GM21619 (cell line): ENCODE data around the gene IFNAR1.
A peak's percentile ranks its signal among the peaks of the same experiment; 100 is the strongest.
"Not testable (repeated sequence)": the region's sequence is repeated elsewhere in the genome, so short reads cannot be mapped to it uniquely, and the experiment has no call there.

Source experiments
- ATAC-seq: cut with Tn5 transposase; IDR thresholded peaks from one replicate; pipeline ENCODE4 v1.9.1; 2021; ENCODE audit not compliant: unreplicated experiment

The IFNAR1 gene

DNA sequence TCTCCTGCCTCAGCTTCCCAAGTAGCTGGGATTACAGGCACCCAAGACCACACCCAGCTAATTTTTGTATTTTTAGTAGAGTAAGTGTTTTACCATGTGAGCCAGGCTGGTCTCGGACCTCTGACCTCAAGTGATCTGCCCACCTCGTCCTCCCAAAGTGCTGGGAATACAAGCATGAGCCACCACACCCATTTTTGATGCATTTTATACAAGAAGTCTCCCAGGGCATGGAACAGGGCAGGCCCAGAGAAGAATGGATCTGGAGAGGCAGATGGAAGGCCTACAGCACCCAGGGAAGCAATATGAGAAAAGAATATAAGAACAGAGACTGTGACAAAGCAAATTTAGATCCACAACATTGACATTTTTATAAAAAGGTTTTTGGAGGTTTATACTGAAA lies 18.8 kb upstream of the IFNAR1 start:
- no peak for ATAC-seq

DNA sequence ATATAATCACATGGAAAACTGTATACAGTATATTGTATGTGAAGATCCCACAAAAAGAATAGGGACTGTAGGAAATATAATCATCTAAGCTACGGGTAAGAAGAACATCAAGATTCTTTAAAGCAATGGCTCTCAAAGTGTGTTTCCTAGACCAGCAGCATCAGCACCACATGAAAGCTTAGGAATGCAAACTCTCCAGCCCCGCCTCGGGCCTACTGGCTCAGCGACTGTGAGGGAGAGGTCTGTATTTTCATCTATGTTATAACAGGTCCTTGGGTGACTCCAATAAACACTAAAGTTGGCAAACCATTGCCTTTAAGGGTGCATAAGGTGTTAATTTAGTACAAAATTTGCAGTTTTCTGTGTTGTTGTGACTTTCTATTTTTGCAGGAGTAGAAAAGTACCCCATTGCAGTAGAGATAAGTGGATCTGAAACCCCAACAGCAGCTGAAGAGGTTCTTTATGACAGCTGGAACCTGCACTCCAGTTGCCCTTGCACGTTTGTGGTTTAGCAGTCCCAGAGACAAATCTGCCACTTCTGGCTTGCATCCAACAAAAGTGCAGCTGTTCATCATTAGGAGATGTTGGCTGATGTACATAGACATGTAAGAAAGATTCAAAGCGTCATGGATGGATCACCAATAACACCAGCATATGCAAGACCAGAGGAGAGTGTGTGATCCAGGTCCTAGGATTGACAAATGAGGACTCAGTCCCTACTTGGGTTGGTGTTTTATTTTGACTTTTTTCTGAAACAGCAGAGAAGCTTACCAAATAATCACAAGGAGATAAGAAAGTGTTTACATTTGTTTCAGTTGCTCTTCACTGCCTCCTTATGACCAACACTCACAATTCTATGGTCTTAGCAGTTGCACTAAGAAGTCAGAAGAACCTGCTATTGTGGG lies 15.9 kb upstream of the IFNAR1 start:
- ATAC-seq: peak; percentile 75

DNA sequence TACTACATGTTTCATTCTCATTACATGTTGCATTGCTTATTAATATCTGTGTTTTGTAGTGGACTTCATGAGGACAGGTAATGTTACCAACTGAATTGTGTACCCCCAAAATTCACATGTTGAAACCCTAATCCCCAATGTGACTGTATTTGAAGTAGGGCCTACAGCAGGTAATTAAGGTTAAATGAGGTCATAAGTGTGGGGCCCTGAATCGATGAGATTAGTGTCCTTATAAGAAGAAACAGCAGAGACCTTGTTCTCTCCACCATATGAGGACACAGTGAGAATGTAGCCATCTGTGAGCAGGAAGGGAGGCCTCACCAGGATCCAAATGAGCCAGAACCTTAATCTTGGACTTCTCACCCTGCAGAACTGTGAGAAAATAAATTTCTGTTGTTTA lies 15.0 kb upstream of the IFNAR1 start:
- no peak for ATAC-seq

DNA sequence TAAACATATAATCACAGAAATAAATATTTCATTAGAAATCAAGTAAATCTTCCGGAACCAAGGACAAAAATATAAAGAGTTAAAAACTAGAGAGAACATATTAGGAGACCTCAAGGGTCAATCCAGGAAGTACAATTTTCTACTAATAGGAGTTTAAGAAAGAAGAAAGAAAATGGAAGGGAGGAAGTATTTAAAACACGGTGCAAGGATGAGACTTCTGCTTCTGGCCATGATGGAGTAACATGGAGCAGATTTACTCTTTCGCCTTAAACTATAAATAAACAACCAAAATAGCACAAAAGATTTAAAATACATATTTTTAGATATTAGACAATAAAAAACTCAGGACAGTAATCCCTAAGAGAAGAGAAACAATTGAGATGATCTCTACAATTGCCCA lies 12.6 kb upstream of the IFNAR1 start:
- no peak for ATAC-seq

DNA sequence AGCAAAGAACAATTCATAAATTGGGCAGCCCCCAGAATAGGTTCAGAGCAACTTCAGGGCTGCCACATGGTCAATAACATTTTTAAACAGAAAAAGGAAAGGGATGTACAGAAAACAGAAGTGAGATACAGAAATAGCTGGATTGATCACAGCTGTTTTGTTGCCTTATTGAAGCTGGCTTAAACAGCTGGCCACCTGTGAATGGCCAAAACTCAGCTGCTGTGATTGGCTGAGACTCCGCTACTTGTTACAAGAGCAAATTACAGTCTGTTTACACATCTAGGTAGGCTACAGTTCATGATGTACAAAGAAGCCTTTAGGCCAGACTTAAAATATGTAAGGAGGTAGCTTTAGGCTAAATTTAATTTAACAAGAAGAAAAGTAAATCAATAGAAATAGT lies 11.6 kb upstream of the IFNAR1 start:
- ATAC-seq: no peak

DNA sequence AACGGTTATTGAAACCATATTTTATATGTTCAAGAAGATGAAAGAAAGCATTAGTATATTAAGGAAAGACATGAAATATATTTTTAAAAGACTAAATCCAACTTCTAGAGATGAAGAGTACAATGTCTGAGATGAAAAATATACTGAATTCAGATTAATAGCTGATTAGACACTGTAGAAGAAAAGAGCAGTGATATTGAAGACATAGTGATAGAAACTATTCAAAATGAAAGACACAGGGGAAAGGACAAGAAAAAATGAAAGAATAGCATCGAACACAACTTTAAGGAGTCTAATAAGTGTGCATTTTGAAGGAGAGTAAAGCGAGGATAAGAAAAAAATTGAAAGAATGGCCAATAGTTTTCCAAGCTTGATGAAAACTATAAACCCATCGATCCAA lies 11.2 kb upstream of the IFNAR1 start:
- ATAC-seq: no peak

DNA sequence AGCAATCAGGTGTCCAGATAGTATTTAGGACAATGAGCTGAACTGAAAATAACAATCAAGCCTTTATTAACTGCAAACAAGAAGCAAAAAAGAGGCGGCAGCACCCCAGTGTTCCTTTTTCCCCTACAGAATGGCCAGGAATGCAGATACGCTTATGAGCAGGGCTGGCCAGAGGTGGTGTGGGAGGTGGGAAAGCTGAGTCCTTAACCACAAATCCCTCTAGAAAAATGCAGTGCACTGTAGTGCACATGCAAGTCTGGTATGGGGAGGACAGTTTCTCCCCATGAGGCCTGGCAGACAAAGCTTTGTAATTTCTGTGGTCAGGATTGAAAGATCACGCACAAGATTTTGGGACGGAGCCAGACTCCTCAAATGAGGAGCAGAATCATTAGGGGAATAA lies 10.7 kb upstream of the IFNAR1 start:
- ATAC-seq: no peak

DNA sequence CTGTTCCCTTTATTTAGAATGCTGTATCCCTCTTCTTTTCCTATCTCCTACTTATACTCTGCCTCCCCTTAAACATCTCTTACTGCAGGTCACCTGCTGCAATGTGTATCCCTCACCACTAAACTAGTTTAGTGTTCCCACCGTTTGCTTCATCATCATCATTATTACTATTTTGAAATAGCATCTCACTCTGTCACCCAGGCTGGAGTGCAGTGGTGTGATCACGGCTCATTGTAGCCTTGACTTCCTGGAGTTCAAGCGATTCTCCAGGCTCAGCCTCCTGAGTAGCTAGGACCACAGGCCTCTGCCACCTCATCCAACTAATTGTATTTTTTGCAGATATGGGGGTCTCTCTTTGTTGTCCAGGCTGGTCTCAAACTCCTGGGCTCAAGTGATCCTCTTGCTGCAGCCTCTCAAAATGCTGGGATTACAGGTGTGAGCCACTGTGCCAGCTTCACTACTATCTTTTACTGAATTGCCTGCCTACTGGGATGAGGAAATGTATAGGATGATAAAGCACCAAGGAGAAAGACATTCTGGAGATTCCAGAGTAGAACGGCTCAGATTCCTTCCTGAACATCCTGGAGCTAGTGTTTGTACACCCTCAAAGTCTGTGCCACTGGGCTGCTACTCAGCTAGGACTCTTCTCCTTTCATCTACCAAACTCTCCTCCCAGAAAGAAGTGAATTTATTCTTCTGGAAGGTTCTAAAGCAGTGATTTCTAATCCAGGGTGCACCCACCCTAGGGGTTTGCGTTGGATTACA lies 8.6 kb upstream of the IFNAR1 start:
- ATAC-seq: no peak

DNA sequence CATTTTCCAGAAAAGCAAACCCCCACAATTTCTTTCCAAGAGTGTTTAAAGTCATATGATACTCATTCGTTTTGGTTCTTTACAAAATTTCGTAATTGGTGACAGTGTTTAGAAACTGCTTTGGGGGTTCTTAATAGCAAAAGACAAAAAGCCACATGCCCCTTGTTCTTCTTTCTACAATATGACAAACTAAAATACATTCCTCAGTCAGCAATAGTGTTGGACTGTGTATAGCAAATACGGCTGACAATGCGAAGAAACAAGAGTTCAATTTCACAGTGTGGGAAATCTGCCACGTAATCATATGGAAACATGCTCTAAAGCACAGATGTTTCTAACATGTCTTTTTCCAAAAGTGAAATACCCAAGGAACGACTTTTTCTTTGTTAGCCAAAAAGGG lies 7.6 kb upstream of the IFNAR1 start:
- no peak for ATAC-seq

DNA sequence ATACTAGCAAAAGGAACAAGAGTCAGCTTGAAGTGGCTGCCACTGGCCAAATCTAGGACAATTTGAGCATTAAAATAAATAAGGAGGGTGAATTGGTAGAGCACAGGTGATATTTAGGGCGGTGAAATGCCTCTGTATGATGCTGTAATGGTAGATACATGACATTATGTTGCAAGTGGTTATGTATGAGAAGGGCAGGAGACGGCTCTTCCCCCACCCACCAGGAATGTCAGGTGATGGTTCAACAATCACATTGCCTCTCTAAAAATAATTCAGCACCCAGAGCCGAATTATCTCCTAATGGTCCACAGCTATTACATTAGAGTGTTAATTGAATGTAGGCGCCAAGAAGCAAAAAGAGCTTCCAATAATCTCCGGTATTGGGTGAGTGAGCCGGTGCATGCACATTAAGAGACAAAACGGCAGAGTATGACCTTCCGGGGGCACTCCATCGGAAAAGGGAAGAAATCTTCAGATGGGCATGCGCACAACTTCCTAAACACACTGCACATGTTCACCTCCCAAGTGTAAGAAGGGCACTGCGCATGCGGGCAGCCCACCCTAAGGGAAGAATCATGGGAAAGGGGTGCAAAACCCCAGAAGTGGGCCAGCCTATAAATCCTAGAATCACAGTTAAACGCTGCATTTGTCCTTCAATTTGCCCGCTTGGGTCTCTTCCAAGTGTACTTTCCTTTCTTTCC lies 6.8 kb upstream of the IFNAR1 start:
- ATAC-seq: no peak

DNA sequence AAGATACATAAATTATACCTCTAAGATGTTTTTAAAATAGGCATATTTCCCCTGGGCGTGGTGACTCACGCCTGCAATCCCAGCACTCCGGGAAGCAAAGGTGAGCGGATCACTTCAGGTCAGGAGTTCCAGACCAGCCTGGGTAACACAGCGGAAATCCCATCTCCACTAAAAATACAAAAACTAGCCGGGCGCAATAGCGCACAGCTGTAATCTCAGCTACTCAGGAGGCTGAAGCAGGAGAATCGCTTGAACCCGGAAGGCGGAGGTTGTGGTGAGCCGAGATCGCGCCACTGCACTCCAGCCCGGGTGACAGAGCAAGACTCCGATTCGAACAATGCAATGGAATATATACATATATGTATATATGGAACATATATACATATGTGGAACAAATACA lies 3.8 kb upstream of the IFNAR1 start:
- ATAC-seq: not testable (repeated sequence)

DNA sequence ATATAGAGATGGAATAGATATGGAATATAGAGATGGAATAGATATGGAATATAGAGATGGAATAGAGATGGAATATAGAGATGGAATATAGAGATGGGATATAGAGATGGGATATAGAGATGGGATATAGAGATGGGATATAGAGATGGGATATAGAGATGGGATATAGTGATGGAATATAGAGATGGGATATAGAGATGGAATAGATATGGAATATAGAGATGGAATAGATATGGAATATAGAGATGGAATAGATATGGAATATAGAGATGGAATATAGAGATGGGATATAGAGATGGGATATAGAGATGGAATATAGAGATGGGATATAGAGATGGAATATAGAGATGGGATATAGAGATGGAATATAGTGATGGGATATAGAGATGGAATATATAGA lies 1.2 kb upstream of the IFNAR1 start:
- ATAC-seq: not testable (repeated sequence)

DNA sequence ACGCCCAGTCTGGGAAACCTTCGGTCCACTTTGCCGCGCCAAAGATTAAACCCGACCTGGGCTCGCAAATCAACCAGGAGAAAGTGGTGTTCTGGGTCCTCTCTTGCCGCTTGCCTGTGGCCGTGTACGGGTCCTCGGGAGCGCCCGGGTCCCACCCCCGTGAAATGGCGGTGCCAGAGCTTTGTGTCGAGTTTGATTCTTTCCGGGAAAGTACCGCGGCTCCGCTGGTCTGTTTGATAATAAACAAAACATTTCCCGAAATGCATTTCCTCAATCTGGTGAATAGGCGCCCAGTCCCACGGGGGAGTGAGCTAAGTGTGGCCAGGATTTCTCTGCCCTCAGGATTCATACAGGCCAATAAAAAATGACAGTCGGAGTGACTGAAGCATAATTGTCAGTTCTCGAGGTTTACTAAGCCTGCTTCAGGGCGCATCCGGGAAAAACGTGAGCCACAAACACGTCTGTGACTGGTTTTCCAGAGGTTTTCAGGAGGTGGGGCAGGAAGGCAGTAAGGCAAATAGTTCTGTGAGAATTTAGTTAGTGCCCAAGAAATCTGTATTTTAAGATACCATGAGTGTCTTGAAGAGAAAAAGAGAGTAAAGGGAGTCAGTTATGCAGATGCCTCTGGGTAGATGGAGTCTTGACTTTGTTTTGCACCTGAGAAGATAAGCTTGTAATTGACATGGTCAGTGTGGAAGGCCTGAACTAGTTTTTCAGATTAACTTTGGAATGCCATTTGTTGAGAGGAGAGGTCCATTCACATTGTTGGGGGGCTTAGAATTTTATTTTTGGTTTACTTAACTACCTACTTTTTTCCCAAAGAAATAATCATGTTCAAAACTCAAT lies 675 bp downstream of the IFNAR1 start:
- peak; percentile 29 for ATAC-seq

DNA sequence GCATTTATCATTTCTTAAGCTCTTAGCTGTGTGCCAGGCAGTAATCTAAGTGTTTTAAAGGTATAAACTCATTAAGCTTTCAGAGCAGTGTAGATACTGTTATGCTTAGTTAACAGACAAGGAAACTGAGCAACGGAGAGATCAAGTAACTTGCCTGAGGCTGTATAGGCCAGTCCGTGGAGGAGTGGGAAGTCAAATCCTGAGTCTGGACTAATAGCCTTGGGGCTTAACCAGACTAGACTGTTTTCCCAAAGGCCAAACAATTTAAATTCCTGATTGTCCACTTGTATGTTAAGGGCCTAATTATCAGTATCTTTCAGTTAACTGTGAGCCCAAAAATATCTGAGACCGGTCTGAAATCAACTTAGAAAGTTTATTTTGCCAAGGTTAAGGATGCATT lies 2.6 kb downstream of the IFNAR1 start:
- no peak for ATAC-seq

DNA sequence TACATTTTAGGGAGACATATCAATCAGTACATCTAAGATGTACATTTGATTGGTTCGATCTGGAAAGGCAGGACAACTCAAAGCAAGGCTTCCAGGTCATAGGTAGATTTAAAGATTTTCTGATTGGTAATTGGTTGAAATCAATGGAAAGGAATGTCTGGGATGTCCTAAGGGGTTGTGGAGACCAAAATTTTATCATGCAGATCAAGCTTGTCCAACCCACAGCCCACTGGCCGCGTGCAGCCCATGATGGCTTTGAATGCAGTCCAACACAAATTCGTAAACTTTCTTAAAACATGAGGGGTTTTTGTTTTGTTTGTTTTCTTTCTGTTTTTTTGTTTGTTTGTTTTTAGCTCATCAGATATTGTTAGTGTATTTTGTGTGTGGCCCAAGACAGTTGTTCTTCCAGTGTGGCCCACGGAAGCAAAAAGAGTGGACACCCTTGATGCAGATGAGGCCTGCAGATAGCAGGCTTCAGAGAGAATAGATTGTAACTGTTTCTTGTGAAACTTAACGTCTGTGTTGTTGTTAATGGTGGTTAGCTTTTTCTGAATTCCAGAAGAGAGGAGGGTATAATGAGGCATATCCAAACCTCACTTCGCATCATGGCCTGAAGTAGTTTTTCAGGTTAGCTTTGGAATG lies 3.1 kb downstream of the IFNAR1 start:
- ATAC-seq: no peak

DNA sequence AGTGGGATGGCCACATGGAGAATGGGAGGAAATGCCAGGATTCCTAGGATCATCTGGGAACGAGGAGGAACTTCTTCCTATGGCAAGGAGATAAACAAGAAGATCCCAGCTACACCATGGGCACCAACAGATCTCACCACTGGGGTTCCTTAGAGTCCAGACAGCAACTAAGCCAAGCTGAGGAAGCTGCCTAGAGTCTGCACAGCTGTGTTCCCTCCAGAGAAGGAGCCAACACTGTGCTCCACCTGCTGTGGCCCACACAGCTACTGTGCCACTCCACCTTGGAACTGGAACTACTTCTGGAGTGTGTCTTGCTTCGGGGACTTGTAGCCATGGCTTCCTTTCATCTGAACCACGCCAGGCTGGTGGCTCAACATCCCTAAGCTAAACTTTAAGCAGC lies 6.0 kb downstream of the IFNAR1 start:
- no peak for ATAC-seq

DNA sequence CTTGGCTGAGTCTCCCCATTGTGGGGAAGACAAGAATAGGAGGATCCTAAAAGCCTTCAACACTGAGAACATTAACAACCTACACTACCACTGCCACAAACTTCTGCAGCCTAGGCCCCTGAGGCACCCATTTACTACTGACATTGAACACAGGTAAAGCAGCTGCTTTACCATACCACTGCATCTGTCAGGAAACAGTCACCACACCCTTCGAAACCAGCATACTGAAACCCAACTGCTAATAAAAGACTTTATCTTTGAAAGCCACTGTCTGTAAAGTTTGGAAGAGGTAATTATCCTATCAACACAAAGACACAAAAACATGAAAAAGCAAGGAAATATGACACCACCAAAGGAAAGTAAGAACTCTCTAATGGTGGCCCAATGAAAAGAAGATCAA lies 7.4 kb downstream of the IFNAR1 start:
- ATAC-seq: peak; percentile 88

DNA sequence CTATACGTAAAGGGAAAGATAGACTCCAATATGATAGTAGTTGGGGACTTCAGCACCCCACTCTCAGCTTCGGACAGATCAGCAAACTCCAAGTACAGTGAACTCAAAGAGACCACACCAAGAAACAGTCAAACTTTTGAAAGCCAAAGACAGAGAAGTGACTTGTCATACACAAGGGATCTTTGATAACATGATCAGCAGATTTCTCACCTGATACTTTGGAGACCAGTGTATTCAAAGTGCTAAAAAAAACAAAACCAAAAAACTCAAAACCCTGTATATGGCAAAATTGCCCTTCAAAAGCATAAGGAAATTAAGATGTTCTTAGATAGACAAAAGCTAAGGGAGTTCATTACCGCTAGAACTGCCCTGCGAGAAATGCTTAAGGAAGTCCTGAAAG lies 9.4 kb downstream of the IFNAR1 start:
- no peak for ATAC-seq

DNA sequence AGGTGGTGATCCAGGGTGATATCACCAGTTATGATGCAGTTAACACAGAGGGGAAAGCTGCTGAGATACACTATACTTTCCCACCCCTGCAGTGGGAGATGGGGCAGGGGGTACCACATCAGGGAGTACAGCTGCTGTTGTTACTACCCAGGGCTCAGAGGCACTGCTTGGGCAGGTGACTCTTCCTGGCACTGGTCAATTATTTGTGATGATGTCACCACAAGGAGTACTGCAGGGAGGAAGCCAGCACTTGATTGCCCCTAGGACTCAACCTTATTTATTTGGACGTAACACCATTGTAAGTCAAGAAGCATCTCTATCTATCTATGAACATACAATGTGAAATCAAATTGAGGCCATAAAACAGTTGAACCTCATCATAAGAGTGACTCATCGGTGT lies 10.1 kb downstream of the IFNAR1 start:
- ATAC-seq: no peak

DNA sequence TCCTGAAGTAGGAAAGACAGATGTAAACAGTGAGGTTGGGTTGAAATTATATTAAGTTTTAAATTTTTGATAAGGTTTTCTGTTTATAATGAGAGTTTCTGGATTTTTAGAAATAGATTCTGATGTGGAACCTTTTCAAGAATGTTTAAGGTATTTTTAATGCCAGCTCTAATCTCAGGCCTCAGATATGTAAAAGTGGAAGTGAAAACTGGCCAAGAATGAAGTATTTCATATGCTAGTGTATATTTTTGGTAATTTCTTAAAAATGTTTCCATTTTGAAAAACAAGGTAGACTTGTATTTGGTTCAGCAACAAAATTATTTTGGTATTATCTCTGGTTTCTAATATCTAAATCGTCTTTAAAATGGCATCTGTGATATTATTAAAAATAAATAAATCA lies 14.4 kb downstream of the IFNAR1 start:
- no peak for ATAC-seq
